HEK293 (cell line): Measurements from ENCODE around the gene OR4F15.

Experiments
- CTCF ChIA-PET: fragments of 350-600 bp; formaldehyde crosslinking; extraction: SDS; loops from one replicate; lab custom pipeline; 2021; ENCODE audit warnings: antibody characterized with exemption; lab: Yijun Ruan, JAX
- POLR2A ChIA-PET: fragments of 300-600 bp; formaldehyde crosslinking; extraction: SDS; loops from one replicate; lab custom pipeline; 2020; ENCODE audit warnings: antibody characterized with exemption, inconsistent platforms; lab: Yijun Ruan, JAX
- H3K27ac ChIP-seq: fragments of 200-500 bp; sonication (Bioruptor generic); 2 replicates; pipeline ENCODE4 v1.5.1; 2014; ENCODE audit warnings: low read depth, low read length, control low read depth, inconsistent platforms; ENCODE audit errors: extremely low read depth
- H3K36me3 ChIP-seq, 2 experiments: fragments of 200-500 bp in 1 of 2; sonication (Bioruptor generic) in 1 of 2; 1 replicate in 1 of 2; 2 replicates in 1 of 2; pipeline ENCODE4 v1.5.1; 2014 to 2017; ENCODE audit warnings: inconsistent platforms in 2 of 2, low read length in 2 of 2; ENCODE audit not compliant: control insufficient read depth in 2 of 2, insufficient read depth in 1 of 2
- H3K4me1 ChIP-seq: fragments of 200-500 bp; sonication (Bioruptor generic); 2 replicates; pipeline ENCODE4 v1.5.1; 2014; ENCODE audit warnings: mild to moderate bottlenecking, low read length, inconsistent platforms; ENCODE audit not compliant: control insufficient read depth, insufficient read depth
- H3K4me3 ChIP-seq: 2 replicates; pipeline ENCODE4 v1.5.1; 2011; ENCODE audit warnings: low read depth, mild to moderate bottlenecking, control low read depth, low read length, moderate library complexity
- H3K9me3 ChIP-seq: fragments of 200-500 bp; sonication (Bioruptor generic); 2 replicates; pipeline ENCODE4 v1.5.1; 2014; ENCODE audit warnings: low read depth, low read length, inconsistent platforms; ENCODE audit not compliant: control insufficient read depth, insufficient read depth
- FEZF1 ChIP-seq: fragments of 450-650 bp; formaldehyde crosslinking; IDR thresholded peaks from 2 replicates; pipeline ENCODE4 v1.5.1; 2016; ENCODE audit warnings: missing biosample characterization, missing genetic modification characterization
- GLI4 ChIP-seq: fragments of 450-650 bp; formaldehyde crosslinking; IDR thresholded peaks from 2 replicates; pipeline ENCODE4 v1.5.1; 2016; ENCODE audit warnings: missing biosample characterization, missing genetic modification characterization
- MEIS1 ChIP-seq: sonication (generic); formaldehyde crosslinking; IDR thresholded peaks from 2 replicates; pipeline ENCODE4 v1.8.1; 2022; ENCODE audit warnings: missing genetic modification reagents, mild to moderate bottlenecking, borderline replicate concordance
- SP7 ChIP-seq: fragments of 450-650 bp; formaldehyde crosslinking; IDR thresholded peaks from 2 replicates; pipeline ENCODE4 v1.5.1; 2016; ENCODE audit warnings: missing biosample characterization, missing genetic modification characterization
- ZBTB21 ChIP-seq: fragments of 450-650 bp; formaldehyde crosslinking; IDR thresholded peaks from 2 replicates; pipeline ENCODE4 v1.5.1; 2017; ENCODE audit warnings: missing biosample characterization, missing genetic modification characterization
- ZFP37 ChIP-seq: fragments of 450-650 bp; formaldehyde crosslinking; IDR thresholded peaks from 2 replicates; pipeline ENCODE4 v1.5.1; 2016; ENCODE audit warnings: missing biosample characterization, missing genetic modification characterization
- ZNF155 ChIP-seq: fragments of 450-650 bp; formaldehyde crosslinking; IDR thresholded peaks from 2 replicates; pipeline ENCODE4 v1.5.1; 2016; ENCODE audit warnings: missing biosample characterization, missing genetic modification characterization
- ZNF157 ChIP-seq: fragments of 450-650 bp; formaldehyde crosslinking; IDR thresholded peaks from 2 replicates; pipeline ENCODE4 v1.5.1; 2016; ENCODE audit warnings: missing biosample characterization, missing genetic modification characterization
- ZNF2 ChIP-seq: fragments of 450-650 bp; formaldehyde crosslinking; IDR thresholded peaks from 2 replicates; pipeline ENCODE4 v1.5.1; 2016; ENCODE audit warnings: missing biosample characterization, missing genetic modification characterization
- ZNF202 ChIP-seq: fragments of 450-650 bp; formaldehyde crosslinking; IDR thresholded peaks from 2 replicates; pipeline ENCODE4 v1.5.1; 2016; ENCODE audit warnings: missing biosample characterization, missing genetic modification characterization, borderline replicate concordance
- ZNF292 ChIP-seq: fragments of 450-650 bp; formaldehyde crosslinking; IDR thresholded peaks from 2 replicates; pipeline ENCODE4 v1.5.1; 2016; ENCODE audit warnings: low read depth, missing biosample characterization, missing genetic modification characterization, borderline replicate concordance
- ZNF416 ChIP-seq: fragments of 450-650 bp; formaldehyde crosslinking; IDR thresholded peaks from 2 replicates; pipeline ENCODE4 v1.5.1; 2016; ENCODE audit warnings: missing biosample characterization, missing genetic modification characterization
- ZNF423 ChIP-seq: fragments of 450-650 bp; formaldehyde crosslinking; IDR thresholded peaks from 2 replicates; pipeline ENCODE4 v1.5.1; 2016; ENCODE audit warnings: missing biosample characterization, missing genetic modification characterization
- ZNF501 ChIP-seq: fragments of 450-650 bp; formaldehyde crosslinking; IDR thresholded peaks from 2 replicates; pipeline ENCODE4 v1.5.1; 2016; ENCODE audit warnings: missing biosample characterization, missing genetic modification characterization
- ZNF544 ChIP-seq: fragments of 450-650 bp; formaldehyde crosslinking; IDR thresholded peaks from 2 replicates; pipeline ENCODE4 v1.5.0; 2017; ENCODE audit warnings: missing biosample characterization, missing genetic modification characterization
- ZNF654 ChIP-seq: fragments of 450-650 bp; formaldehyde crosslinking; IDR thresholded peaks from 2 replicates; pipeline ENCODE4 v1.5.1; 2016; ENCODE audit warnings: low read depth, missing biosample characterization, missing genetic modification characterization
- ZSCAN16 ChIP-seq: fragments of 450-650 bp; formaldehyde crosslinking; IDR thresholded peaks from 2 replicates; pipeline ENCODE4 v1.5.1; 2016; ENCODE audit warnings: missing biosample characterization, missing genetic modification characterization
- ZSCAN23 ChIP-seq: fragments of 450-650 bp; formaldehyde crosslinking; IDR thresholded peaks from 2 replicates; pipeline ENCODE4 v1.5.1; 2016; ENCODE audit warnings: missing biosample characterization, missing genetic modification characterization
- TF ChIP-seq, protein P1 (sequence below): fragments of 450-650 bp; formaldehyde crosslinking; IDR thresholded peaks from 2 replicates; pipeline ENCODE4 v1.5.1; 2016; ENCODE audit warnings: missing biosample characterization, missing genetic modification characterization
- TF ChIP-seq, protein P2 (sequence below): fragments of 450-650 bp; IDR thresholded peaks from 2 replicates; pipeline ENCODE4 v1.5.1; 2018; ENCODE audit warnings: missing biosample characterization, missing genetic modification characterization
- TF ChIP-seq, protein P3 (sequence below): fragments of 450-650 bp; formaldehyde crosslinking; IDR thresholded peaks from 2 replicates; pipeline ENCODE4 v1.5.1; 2017; ENCODE audit warnings: missing biosample characterization, missing genetic modification characterization
- TF ChIP-seq, protein P4 (sequence below): fragments of 450-650 bp; formaldehyde crosslinking; IDR thresholded peaks from 2 replicates; pipeline ENCODE4 v1.5.1; 2016; ENCODE audit warnings: missing biosample characterization, missing genetic modification characterization
- TF ChIP-seq, protein P5 (sequence below): fragments of 450-650 bp; formaldehyde crosslinking; IDR thresholded peaks from 2 replicates; pipeline ENCODE4; 2016; ENCODE audit warnings: missing biosample characterization, missing genetic modification characterization

Gene OR4F15

DNA sequence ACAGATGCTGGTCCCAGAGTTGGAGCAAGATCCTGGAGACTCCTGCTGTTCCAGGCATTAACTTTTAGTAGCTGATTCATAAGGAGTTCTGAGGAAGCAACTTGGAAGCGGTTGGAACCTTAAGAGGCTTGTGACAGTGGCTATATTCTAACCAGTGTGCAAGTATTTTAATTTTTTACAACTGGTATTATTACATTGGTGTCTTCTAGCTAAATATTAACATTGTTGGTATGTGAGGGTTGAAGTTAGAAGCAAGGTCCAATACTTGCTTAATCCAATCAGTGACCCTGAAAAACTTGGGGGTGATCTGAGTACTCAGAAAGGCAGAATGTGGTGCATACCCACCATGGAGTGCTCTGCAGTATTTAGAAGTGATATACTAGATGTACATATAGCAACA lies 1.5 kb upstream of the OR4F15 start (continued):
- TF ChIP-seq, protein P1, sequence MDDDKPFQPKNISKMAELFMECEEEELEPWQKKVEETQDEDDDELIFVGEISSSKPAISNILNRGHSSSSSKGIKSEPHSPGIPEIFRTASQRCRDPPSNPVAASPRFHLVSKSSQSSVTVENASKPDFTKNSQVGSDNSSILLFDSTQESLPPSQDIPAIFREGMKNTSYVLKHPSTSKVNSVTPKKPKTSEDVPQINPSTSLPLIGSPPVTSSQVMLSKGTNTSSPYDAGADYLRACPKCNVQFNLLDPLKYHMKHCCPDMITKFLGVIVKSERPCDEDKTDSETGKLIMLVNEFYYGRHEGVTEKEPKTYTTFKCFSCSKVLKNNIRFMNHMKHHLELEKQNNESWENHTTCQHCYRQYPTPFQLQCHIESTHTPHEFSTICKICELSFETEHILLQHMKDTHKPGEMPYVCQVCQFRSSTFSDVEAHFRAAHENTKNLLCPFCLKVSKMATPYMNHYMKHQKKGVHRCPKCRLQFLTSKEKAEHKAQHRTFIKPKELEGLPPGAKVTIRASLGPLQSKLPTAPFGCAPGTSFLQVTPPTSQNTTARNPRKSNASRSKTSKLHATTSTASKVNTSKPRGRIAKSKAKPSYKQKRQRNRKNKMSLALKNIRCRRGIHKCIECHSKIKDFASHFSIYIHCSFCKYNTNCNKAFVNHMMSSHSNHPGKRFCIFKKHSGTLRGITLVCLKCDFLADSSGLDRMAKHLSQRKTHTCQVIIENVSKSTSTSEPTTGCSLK (tag by site-specific recombination), result no peak
- TF ChIP-seq, protein P2, sequence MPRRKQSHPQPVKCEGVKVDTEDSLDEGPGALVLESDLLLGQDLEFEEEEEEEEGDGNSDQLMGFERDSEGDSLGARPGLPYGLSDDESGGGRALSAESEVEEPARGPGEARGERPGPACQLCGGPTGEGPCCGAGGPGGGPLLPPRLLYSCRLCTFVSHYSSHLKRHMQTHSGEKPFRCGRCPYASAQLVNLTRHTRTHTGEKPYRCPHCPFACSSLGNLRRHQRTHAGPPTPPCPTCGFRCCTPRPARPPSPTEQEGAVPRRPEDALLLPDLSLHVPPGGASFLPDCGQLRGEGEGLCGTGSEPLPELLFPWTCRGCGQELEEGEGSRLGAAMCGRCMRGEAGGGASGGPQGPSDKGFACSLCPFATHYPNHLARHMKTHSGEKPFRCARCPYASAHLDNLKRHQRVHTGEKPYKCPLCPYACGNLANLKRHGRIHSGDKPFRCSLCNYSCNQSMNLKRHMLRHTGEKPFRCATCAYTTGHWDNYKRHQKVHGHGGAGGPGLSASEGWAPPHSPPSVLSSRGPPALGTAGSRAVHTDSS (tag by site-specific recombination), result no peak
- no peak for TF ChIP-seq ZNF202 (tag by site-specific recombination)
- no peak for TF ChIP-seq ZNF544 (tag by site-specific recombination)
- TF ChIP-seq, protein P3, sequence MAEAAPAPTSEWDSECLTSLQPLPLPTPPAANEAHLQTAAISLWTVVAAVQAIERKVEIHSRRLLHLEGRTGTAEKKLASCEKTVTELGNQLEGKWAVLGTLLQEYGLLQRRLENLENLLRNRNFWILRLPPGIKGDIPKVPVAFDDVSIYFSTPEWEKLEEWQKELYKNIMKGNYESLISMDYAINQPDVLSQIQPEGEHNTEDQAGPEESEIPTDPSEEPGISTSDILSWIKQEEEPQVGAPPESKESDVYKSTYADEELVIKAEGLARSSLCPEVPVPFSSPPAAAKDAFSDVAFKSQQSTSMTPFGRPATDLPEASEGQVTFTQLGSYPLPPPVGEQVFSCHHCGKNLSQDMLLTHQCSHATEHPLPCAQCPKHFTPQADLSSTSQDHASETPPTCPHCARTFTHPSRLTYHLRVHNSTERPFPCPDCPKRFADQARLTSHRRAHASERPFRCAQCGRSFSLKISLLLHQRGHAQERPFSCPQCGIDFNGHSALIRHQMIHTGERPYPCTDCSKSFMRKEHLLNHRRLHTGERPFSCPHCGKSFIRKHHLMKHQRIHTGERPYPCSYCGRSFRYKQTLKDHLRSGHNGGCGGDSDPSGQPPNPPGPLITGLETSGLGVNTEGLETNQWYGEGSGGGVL, result no peak
- no peak for TF ChIP-seq ZFP37 (tag by site-specific recombination)
- TF ChIP-seq ZSCAN16 (tag by site-specific recombination), result no peak
- TF ChIP-seq, all 188 proteins: peak for 0

DNA sequence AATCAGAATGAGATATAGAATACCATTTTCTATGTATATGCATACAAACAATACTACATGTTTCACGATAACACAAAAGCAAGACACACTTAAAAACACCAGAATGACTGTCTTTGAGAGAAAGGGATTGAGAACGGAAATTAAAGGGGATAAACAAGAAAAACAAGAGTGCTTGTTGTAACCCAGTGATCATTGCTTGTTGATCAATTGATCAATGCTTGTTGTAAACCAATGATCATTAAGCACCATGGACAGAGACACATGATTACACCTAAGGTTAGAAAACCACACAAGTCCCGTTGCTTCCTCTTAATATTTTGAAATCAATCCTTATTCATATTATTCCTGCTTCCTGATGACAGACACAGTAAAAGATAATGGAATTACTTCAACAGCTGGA lies 1.1 kb upstream of the OR4F15 start:
- Histone ChIP-seq H3K27ac (no peak overlapping the region), H3K4me1 (no peaks in the 10 kb centered on the region), H3K36me3 (no peaks in the 10 kb centered on the region), H3K9me3 (no peaks in the 10 kb centered on the region; the same call in 1 of the 2 replicates), H3K4me3 (no peak overlapping the region)
- ChIA-PET CTCF (interaction anchor here (0.6 to 0.9 kb wide), 2 partner anchors 14 to 105 kb away, joined by 3 to 5 read pairs; no protein-coding TSS in a partner anchor), POLR2A (no interaction called here)
- no peak for TF ChIP-seq GLI4 (tag by site-specific recombination)
- TF ChIP-seq, protein P4, sequence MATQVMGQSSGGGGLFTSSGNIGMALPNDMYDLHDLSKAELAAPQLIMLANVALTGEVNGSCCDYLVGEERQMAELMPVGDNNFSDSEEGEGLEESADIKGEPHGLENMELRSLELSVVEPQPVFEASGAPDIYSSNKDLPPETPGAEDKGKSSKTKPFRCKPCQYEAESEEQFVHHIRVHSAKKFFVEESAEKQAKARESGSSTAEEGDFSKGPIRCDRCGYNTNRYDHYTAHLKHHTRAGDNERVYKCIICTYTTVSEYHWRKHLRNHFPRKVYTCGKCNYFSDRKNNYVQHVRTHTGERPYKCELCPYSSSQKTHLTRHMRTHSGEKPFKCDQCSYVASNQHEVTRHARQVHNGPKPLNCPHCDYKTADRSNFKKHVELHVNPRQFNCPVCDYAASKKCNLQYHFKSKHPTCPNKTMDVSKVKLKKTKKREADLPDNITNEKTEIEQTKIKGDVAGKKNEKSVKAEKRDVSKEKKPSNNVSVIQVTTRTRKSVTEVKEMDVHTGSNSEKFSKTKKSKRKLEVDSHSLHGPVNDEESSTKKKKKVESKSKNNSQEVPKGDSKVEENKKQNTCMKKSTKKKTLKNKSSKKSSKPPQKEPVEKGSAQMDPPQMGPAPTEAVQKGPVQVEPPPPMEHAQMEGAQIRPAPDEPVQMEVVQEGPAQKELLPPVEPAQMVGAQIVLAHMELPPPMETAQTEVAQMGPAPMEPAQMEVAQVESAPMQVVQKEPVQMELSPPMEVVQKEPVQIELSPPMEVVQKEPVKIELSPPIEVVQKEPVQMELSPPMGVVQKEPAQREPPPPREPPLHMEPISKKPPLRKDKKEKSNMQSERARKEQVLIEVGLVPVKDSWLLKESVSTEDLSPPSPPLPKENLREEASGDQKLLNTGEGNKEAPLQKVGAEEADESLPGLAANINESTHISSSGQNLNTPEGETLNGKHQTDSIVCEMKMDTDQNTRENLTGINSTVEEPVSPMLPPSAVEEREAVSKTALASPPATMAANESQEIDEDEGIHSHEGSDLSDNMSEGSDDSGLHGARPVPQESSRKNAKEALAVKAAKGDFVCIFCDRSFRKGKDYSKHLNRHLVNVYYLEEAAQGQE (tag by site-specific recombination), result peak; percentile 92

DNA sequence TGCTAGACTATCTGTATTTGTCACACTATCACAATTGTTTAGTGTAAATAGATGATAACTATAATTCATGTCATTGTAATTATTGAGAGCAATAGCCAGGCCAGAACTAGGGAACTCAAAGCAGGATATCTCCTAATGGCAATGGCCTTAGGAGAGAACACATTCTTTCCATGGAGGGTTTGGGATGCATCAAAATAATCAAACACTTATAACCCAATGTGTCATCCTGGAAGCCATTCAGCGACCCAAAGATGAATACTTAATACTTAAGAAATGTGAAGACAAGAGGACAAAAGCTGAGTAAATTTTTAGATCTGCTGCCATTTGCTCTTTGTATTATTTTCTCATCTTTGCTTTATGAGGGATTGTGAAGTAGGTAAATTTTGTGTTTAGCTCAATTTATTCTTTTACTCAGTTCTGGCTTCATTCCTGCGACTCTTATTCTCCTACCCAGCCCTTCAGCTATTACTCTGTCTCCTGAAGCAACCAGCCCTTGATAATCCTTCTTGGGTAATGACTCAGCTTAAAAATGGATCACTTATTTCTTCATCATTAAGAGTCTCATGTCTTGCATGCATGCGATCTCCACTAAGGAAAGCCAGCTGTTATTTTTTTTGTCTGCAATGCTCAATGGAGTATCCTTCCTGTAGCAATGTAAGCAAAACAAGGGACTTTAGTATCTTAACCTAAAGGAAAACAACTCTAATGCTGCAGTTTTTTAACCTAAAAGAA lies 2.0 kb downstream of the OR4F15 start:
- H3K9me3 ChIP-seq, result no peaks in the 10 kb centered on the region
- no peaks in the 10 kb centered on the region for H3K4me1 ChIP-seq
- H3K27ac ChIP-seq, result no peak overlapping the region
- CTCF ChIA-PET, result interaction anchor here (0.6 kb wide), 1 partner anchor 8 kb away, joined by 3 read pairs; no protein-coding TSS in a partner anchor
- no peaks in the 10 kb centered on the region for H3K36me3 ChIP-seq
- no peak overlapping the region for H3K4me3 ChIP-seq
- POLR2A ChIA-PET, result no interaction called here
- TF ChIP-seq ZNF157 (tag by site-specific recombination) (no peak), ZSCAN23 (tag by site-specific recombination) (no peak), ZNF416 (tag by site-specific recombination) (no peak), SP7 (tag by site-specific recombination) (no peak), ZNF155 (no peak), ZNF654 (tag by site-specific recombination) (no peak), ZNF501 (tag by site-specific recombination) (no peak), ZBTB21 (tag by site-specific recombination) (no peak), ZNF423 (no peak), FEZF1 (tag by site-specific recombination) (no peak), ZNF2 (tag by site-specific recombination) (no peak), MEIS1 (CRISPR knock-in tag) (no peak), ZNF292 (tag by site-specific recombination) (no peak)
- TF ChIP-seq, protein P5, sequence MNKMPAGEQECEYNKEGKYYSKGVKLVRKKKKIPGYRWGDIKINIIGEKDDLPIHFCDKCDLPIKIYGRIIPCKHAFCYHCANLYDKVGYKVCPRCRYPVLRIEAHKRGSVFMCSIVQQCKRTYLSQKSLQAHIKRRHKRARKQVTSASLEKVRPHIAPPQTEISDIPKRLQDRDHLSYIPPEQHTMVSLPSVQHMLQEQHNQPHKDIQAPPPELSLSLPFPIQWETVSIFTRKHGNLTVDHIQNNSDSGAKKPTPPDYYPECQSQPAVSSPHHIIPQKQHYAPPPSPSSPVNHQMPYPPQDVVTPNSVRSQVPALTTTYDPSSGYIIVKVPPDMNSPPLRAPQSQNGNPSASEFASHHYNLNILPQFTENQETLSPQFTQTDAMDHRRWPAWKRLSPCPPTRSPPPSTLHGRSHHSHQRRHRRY (tag by site-specific recombination), result no peak
